ENCODE data around the gene SHROOM2.

The SHROOM2 gene

GRCh38 chrX:9865804-9866472, 79.7 kb downstream of the SHROOM2 start:
- DNase-seq (ENCODE audit: low read depth): no peak

- no peak for DNase-seq (ENCODE audit: low read depth)
Observed at GRCh38 chrX:9866633-9867032, 80.4 kb downstream of the SHROOM2 start.

- DNase-seq (ENCODE audit: low read depth): no peak
Observed at GRCh38 chrX:9867226-9867625, 81.0 kb downstream of the SHROOM2 start.

GRCh38 chrX:9867753-9868152, 81.5 kb downstream of the SHROOM2 start:
- DNase-seq (ENCODE audit: low read depth): no peak

GRCh38 chrX:9871701-9872268, 85.6 kb downstream of the SHROOM2 start:
- DNase-seq (ENCODE audit: low read depth): no peak

- DNase-seq (ENCODE audit: low read depth): no peak
Observed at GRCh38 chrX:9873360-9873759, 87.1 kb downstream of the SHROOM2 start.

- no peak for DNase-seq (ENCODE audit: low read depth)
Observed at GRCh38 chrX:9873952-9874351, 87.7 kb downstream of the SHROOM2 start.

GRCh38 chrX:9874483-9874882, 88.3 kb downstream of the SHROOM2 start:
- DNase-seq (ENCODE audit: low read depth): no peak

GRCh38 chrX:9875801-9876200, 89.6 kb downstream of the SHROOM2 start:
- DNase-seq (ENCODE audit: low read depth): no peak

GRCh38 chrX:9876201-9876600, 90.0 kb downstream of the SHROOM2 start:
- no peak for DNase-seq (ENCODE audit: low read depth)

- DNase-seq (ENCODE audit: low read depth): no peak
Observed at GRCh38 chrX:9878146-9878820, 92.1 kb downstream of the SHROOM2 start.

GRCh38 chrX:9880237-9880636, 94.0 kb downstream of the SHROOM2 start:
- DNase-seq (ENCODE audit: low read depth): no peak

- DNase-seq (ENCODE audit: low read depth): no peak
Observed at GRCh38 chrX:9880870-9881269, 94.6 kb downstream of the SHROOM2 start.

- no peak for DNase-seq (ENCODE audit: low read depth)
Observed at GRCh38 chrX:9882669-9883446, 96.6 kb downstream of the SHROOM2 start.

- DNase-seq (ENCODE audit: low read depth): no peak
Observed at GRCh38 chrX:9884031-9884779, 98.0 kb downstream of the SHROOM2 start.

GRCh38 chrX:9885150-9885549, 98.9 kb downstream of the SHROOM2 start:
- DNase-seq (ENCODE audit: low read depth): peak; percentile 14

GRCh38 chrX:9887659-9888297, 101.5 kb downstream of the SHROOM2 start:
- no peak for DNase-seq (ENCODE audit: low read depth)

GRCh38 chrX:9888953-9889470, 102.8 kb downstream of the SHROOM2 start:
- DNase-seq (ENCODE audit: low read depth): no peak

GRCh38 chrX:9890681-9891091, 104.5 kb downstream of the SHROOM2 start:
- no peak for DNase-seq (ENCODE audit: low read depth)

GRCh38 chrX:9895225-9895912, 109.1 kb downstream of the SHROOM2 start:
- DNase-seq (ENCODE audit: low read depth): no peak

GRCh38 chrX:9897761-9898161, 111.5 kb downstream of the SHROOM2 start:
- DNase-seq (ENCODE audit: low read depth): no peak

All from activated gamma-delta T cell treated with anti-CD3 and anti-CD28 coated beads, Interleukin-2, amount 50 U/mL, for 16 hours (primary cell).